HCT116 (cell line): ENCODE data around the gene HIGD2B. TPM values are rescaled to one million over a fixed set of nuclear protein-coding genes. Genes with fewer than 3 reads are reported as not detected.
"Not testable (repeated sequence)": the region's sequence is repeated elsewhere in the genome, so short reads cannot be mapped to it uniquely, and the experiment has no call there.

Experiments used
- ATAC-seq: fragments of 200-7000 bp; cut with Tn5 transposase; 2 replicates; pipeline ENCODE4 v1.9.1; 2020; ENCODE audit warnings: mild to moderate bottlenecking, moderate library complexity
- BruUV-seq: library from RNA; stranded (reverse); fragments of 400-500 nt; replicated peaks from 2 replicates; lab custom pipeline; 2021; lab: Mats Ljungman, UMichigan
- CTCF ChIA-PET: fragments of 300-600 bp; sonication (Branson Sonifier 250); formaldehyde crosslinking; loops from one replicate; lab custom pipeline; 2021; ENCODE audit warnings: antibody characterized with exemption; lab: Charles Lee
- POLR2A ChIA-PET: fragments of 300-600, 350-600 bp; sonication (Branson Sonifier 250); formaldehyde crosslinking; loops from one replicate; lab custom pipeline; 2021; ENCODE audit warnings: antibody characterized with exemption; lab: Charles Lee
- RAD21 ChIA-PET, 2 experiments: fragments of 300-600 bp; sonication (Branson Sonifier 250); formaldehyde crosslinking; loops; one replicate each; lab custom pipeline; 2023; ENCODE audit warnings: low total read pairs in 2 of 2; ENCODE audit not compliant: uncharacterized antibody in 2 of 2, unreplicated experiment in 2 of 2, low non-redundant PET in 1 of 2; lab: Charles Lee
- DNase-seq: peaks from one replicate; pipeline ENCODE4 v3.0.0-alpha.2; 2010; ENCODE audit warnings: low read depth, low spot score
- H2AFZ ChIP-seq: fragments of 200-600 bp; shearing (Covaris generic), sonication (generic); 2 replicates; pipeline ENCODE4 v1.6.1; 2017; ENCODE audit warnings: low read depth, mixed run types, mixed read lengths, antibody characterized with exemption, low read length; ENCODE audit not compliant: poor library complexity, severe bottlenecking
- H3K27ac ChIP-seq: 2 replicates; pipeline ENCODE4 v1.5.1; 2012; ENCODE audit warnings: low read depth, low read length
- H3K27me3 ChIP-seq: fragments of 200-600 bp; sonication (generic); 2 replicates; pipeline ENCODE4 v1.6.1; 2016; ENCODE audit warnings: mixed run types, low read length, mixed read lengths; ENCODE audit not compliant: insufficient read depth
- H3K36me3 ChIP-seq, 2 experiments: fragments of 200-500 bp in 1 of 2; fragments of 200-600 bp in 1 of 2; sonication (Bioruptor generic) in 1 of 2; sonication (generic) in 1 of 2; 2 replicates each; pipeline versions ENCODE4 v1.5.1 to v1.6.1; 2014 to 2016; ENCODE audit warnings: low read length in 2 of 2, inconsistent platforms in 1 of 2, mixed read lengths in 1 of 2, mixed run types in 1 of 2; ENCODE audit not compliant: insufficient read depth in 2 of 2, control insufficient read depth in 1 of 2
- H3K4me1 ChIP-seq, 2 experiments: fragments of 200-600 bp in 1 of 2; sonication (generic) in 1 of 2; 2 replicates each; pipeline versions ENCODE4 v1.5.1 to v1.6.1; 2012 to 2017; ENCODE audit warnings: low read length in 2 of 2, inconsistent platforms in 1 of 2, mild to moderate bottlenecking in 1 of 2, mixed read lengths in 1 of 2, mixed run types in 1 of 2, moderate library complexity in 1 of 2; ENCODE audit not compliant: insufficient read depth in 2 of 2, control insufficient read depth in 1 of 2
- H3K4me2 ChIP-seq: fragments of 200-600 bp; sonication (generic); 2 replicates; pipeline ENCODE4 v1.6.1; 2017; ENCODE audit warnings: mixed run types, low read length, mixed read lengths
- H3K4me3 ChIP-seq, 2 experiments: fragments of 200-600 bp in 1 of 2; sonication (generic) in 1 of 2; replicated peaks in 1 of 2; 2 replicates each; pipeline ENCODE4 v1.5.1; 2011 to 2016; ENCODE audit warnings: low read length in 2 of 2, control low read depth in 1 of 2, low read depth in 1 of 2, mild to moderate bottlenecking in 1 of 2, mixed read lengths in 1 of 2, mixed run types in 1 of 2
- H3K79me2 ChIP-seq: fragments of 200-600 bp; sonication (generic); 2 replicates; pipeline ENCODE4 v1.6.1; 2017; ENCODE audit warnings: mild to moderate bottlenecking, mixed run types, low read length, moderate library complexity, mixed read lengths; ENCODE audit not compliant: insufficient read depth
- H3K9ac ChIP-seq: fragments of 200-600 bp; sonication (generic); 2 replicates; pipeline ENCODE4 v1.6.1; 2016; ENCODE audit warnings: low read length, mixed read lengths
- H3K9me2 ChIP-seq: fragments of 200-600 bp; sonication (generic), shearing (Covaris generic); 2 replicates; pipeline ENCODE4 v1.6.1; 2017; ENCODE audit warnings: mixed run types, mild to moderate bottlenecking, moderate library complexity; ENCODE audit not compliant: insufficient read depth
- H3K9me3 ChIP-seq, 2 experiments: fragments of 200-500 bp in 1 of 2; fragments of 200-600 bp in 1 of 2; sonication (Bioruptor generic) in 1 of 2; sonication (generic) in 1 of 2; 2 replicates each; pipeline ENCODE4 v1.6.1; 2014 to 2017; ENCODE audit warnings: low read length in 2 of 2, mixed read lengths in 2 of 2, inconsistent platforms in 1 of 2, low read depth in 1 of 2, mild to moderate bottlenecking in 1 of 2, mixed run types in 1 of 2, moderate library complexity in 1 of 2; ENCODE audit not compliant: control insufficient read depth in 1 of 2, insufficient read depth in 1 of 2
- H4K20me1 ChIP-seq: fragments of 200-600 bp; sonication (generic), shearing (Covaris generic); 2 replicates; pipeline ENCODE4 v1.6.1; 2017; ENCODE audit warnings: mixed run types, mild to moderate bottlenecking, moderate library complexity; ENCODE audit not compliant: insufficient read depth
- intact Hi-C: fragments of 100-400 bp; cut with micrococcal nuclease; formaldehyde crosslinking; loops from 2 replicates; pipeline ENCODE4 v1.10.0; 2022
- total RNA-seq: library from RNA; stranded (reverse); gene quantifications from one replicate; pipeline ENCODE4 v1.2.1, GENCODE V29; 2021; ENCODE audit not compliant: unreplicated experiment
- TF ChIP-seq, protein P1 (sequence below), 3 experiments: fragments of 200-600 bp in 1 of 3; sonication (generic) in 1 of 3; IDR thresholded peaks in 2 of 3; conservative IDR thresholded peaks in 1 of 3; 2 replicates each; pipeline ENCODE4 v1.5.1; 2012 to 2017; ENCODE audit warnings: low read depth in 2 of 3, low read length in 2 of 3, antibody characterized with exemption in 1 of 3, borderline replicate concordance in 1 of 3, control low read depth in 1 of 3, mild to moderate bottlenecking in 1 of 3, mixed read lengths in 1 of 3, mixed run types in 1 of 3, moderate library complexity in 1 of 3; ENCODE audit not compliant: insufficient read depth in 1 of 3

Gene HIGD2B
- total RNA-seq, 1 experiment from 2014 or later: 0.27 TPM

GRCh38 chr15:72628249-72629067, 57.5 kb downstream of the HIGD2B start:
- H2AFZ ChIP-seq, intact Hi-C loops, H3K9ac ChIP-seq, H3K4me1 ChIP-seq, BruUV-seq, H3K9me3 ChIP-seq, H3K27ac ChIP-seq, H3K27me3 ChIP-seq, H4K20me1 ChIP-seq, H3K9me2 ChIP-seq, DNase-seq, H3K4me3 ChIP-seq, H3K36me3 ChIP-seq, POLR2A ChIA-PET, H3K4me2 ChIP-seq, H3K79me2 ChIP-seq, RAD21 ChIA-PET: not testable (repeated sequence)
- ATAC-seq: peak; percentile 97
- CTCF ChIA-PET: interaction anchor here (1.4 kb wide), 1 partner anchor 28 kb away, joined by 3 read pairs; no protein-coding TSS in a partner anchor
- TF ChIP-seq, protein P1, sequence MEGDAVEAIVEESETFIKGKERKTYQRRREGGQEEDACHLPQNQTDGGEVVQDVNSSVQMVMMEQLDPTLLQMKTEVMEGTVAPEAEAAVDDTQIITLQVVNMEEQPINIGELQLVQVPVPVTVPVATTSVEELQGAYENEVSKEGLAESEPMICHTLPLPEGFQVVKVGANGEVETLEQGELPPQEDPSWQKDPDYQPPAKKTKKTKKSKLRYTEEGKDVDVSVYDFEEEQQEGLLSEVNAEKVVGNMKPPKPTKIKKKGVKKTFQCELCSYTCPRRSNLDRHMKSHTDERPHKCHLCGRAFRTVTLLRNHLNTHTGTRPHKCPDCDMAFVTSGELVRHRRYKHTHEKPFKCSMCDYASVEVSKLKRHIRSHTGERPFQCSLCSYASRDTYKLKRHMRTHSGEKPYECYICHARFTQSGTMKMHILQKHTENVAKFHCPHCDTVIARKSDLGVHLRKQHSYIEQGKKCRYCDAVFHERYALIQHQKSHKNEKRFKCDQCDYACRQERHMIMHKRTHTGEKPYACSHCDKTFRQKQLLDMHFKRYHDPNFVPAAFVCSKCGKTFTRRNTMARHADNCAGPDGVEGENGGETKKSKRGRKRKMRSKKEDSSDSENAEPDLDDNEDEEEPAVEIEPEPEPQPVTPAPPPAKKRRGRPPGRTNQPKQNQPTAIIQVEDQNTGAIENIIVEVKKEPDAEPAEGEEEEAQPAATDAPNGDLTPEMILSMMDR (IDR thresholded peaks at IDR 0.05 in 2 of 3, conservative IDR thresholded peaks at IDR 0.05 in 1 of 3; ENCODE audit: borderline replicate concordance in 1 of 3, insufficient read depth in 1 of 3, low read depth in 2 of 3, low read length in 2 of 3): peak in 2 of 3 experiments; percentile 45 to 50; a peak in 4 of 6 replicates

- POLR2A ChIA-PET, H3K79me2 ChIP-seq, H3K9ac ChIP-seq, H4K20me1 ChIP-seq, intact Hi-C loops, H3K36me3 ChIP-seq, H3K4me2 ChIP-seq, H3K9me3 ChIP-seq, H2AFZ ChIP-seq, H3K9me2 ChIP-seq, DNase-seq, BruUV-seq, H3K4me3 ChIP-seq, H3K27ac ChIP-seq, RAD21 ChIA-PET, ATAC-seq, H3K4me1 ChIP-seq, CTCF ChIA-PET, H3K27me3 ChIP-seq: not testable (repeated sequence)
Observed at GRCh38 chr15:72626153-72626552, 59.8 kb downstream of the HIGD2B start.

Other genes starting within 250 kb of the HIGD2B start
- 209 TPM for gene ARIH1, start 211.9 kb downstream of the HIGD2B start, total RNA-seq
- 0.10 TPM for gene GOLGA6B, start 31.5 kb downstream of the HIGD2B start, total RNA-seq
- 10.0 TPM for gene BBS4, start within 50 bp of the HIGD2B start, total RNA-seq
- 41.5 TPM for gene ADPGK, start 97.6 kb upstream of the HIGD2B start, total RNA-seq